ENCODE data around the gene HLTF.

HLTF gene

DNA sequence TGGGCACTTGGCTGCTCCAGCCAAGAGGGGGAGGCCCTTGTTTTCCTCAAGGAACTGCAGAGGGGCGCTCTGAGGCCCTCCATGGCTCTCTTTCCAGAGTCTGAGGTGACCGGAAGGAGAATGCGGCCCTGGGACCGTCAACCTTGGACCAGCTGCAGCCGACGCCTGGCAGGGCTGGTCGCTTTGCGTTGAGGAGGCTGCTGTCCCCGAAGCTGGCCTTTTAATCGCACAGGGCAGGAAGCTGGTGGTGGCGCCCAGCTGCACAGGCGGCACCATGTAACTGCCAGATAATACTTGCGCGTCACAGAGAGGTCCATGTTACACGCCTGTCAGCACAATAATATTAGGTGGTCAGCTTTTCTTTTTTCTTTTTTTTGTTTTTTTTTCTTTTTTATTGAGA lies 875 bp upstream of the HLTF start:
- DNase-seq = no peak

DNA sequence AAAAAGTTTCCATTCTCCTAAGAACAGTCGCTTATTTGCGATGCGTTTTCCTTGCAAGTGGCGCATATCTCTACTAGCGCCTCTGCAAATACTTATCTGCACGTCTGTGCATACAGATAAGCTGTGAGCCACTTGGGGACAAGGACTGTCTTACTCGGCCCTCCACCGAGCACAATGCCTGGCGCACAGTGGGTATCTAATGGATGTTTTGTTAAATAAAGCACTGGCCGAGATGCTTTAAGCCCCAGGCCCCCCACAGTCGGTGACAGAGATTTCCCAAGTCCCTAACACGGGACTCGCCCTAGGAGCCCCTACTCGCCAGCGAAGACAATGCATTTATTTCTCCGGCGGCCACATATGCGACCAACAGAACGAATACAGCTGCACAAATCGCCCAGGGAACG lies 503 bp downstream of the HLTF start:
- no peak for DNase-seq

- no peak for DNase-seq
These were observed 4.6 kb downstream of the HLTF start for GRCh38 chr3:149081772-149082171.

GRCh38 chr3:149080699-149081091 lies 5.6 kb downstream of the HLTF start:
- no peak for DNase-seq

- DNase-seq = no peak
These were observed 6.2 kb downstream of the HLTF start for GRCh38 chr3:149080011-149080698.

GRCh38 chr3:149077628-149078027 lies 8.7 kb downstream of the HLTF start:
- no peak for DNase-seq

DNA sequence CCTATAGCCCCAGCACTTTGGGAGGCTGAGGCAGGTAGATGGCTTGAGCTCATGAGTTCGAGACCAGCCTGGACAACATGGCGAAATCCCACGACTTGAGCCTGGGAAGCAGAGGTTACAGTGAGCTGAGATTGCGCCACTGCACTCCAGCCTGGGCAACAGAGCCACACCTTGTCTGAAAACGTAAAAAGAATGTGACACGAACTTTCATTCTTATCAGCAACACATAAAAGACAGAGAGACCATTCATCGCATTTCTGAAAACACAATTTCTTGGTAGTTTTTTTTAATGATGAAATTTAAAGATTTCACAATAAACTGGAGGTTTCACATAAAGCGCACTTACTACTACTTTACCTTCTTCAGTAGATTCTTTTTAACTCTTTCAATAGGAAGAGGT lies 18.4 kb downstream of the HLTF start:
- no peak for DNase-seq

DNA sequence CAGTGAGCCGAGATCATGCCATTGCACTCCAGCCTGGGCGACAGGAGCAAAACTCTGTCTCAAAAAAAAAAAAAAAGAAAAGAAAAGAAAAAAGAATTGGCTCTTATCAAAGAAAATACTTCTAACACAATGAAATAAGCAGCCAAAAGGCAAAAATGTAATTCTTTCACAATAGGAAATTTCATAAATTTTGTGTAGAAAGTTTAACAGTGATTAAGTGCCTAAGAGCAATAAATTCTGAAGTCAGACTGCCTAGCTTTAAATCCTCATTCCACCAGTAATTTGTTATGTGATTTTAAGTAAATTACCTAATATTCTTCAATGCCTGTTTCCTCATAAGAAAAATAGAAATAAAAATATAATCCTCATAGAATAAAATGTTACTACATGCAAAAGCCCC lies 24.6 kb downstream of the HLTF start:
- DNase-seq = no peak

DNA sequence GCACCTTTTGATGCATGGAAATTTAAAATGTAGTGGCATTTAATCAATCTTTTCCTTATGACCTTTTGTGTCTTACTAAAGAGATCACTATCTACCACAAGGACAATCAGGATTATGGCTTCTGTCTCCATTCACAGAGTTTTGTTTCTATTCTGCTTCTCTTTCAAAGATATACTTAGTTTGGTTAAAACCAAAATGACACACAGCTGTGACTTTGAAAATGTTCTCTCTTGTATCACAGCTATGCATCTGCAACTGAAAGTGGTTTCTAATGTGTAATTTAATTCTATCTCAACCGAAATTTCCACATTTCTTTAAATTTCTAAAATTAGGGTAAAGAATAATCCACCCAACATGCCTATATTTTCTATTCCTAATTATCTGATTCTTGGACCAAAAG lies 27.7 kb downstream of the HLTF start:
- DNase-seq = no peak

- no peak for DNase-seq
These were observed 28.1 kb downstream of the HLTF start for GRCh38 chr3:149058198-149058597.

DNA sequence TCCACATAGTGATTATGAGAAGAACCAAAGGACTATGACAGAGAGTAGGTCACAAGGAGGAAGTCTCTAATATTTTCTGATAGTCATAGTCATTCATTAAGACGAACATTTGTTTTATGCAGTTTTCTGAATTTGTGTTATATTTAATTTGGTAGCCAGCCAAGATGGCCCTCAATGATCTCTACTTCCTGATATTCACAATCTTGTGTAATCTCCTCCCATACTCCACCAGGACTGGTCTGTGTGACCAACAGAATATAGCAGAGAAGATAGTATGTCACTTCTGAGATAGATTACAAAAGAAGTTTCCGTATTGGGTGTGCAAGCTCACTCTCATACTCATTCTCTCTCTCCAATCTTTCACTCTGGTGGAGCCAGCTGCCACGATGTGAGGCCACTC lies 30.8 kb downstream of the HLTF start:
- no peak for DNase-seq

- no peak for DNase-seq
These were observed 41.8 kb downstream of the HLTF start for GRCh38 chr3:149044339-149045083.

- no peak for DNase-seq
These were observed 43.4 kb downstream of the HLTF start for GRCh38 chr3:149042789-149043386.

DNA sequence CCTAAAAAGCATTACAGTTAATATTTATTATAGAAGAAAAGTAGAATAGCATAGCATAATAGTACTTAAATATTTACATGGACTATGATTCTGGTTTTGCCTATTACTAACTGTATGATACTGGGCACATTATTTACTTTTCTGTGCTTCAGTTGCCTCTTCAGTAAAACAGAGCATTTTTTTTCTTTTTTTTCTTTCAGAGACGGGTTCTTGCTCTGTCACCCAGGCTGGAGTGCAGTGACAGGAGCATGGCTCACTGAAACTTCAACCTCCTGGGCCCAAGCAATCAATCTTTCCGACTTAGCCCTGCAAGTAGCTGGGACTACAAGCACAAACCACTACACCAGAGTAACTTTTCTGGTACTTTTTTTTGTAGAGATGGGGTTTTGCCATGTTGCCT lies 48.0 kb downstream of the HLTF start:
- no peak for DNase-seq

- no peak for DNase-seq
These were observed 48.6 kb downstream of the HLTF start for GRCh38 chr3:149037684-149038083.

- DNase-seq = no peak
These were observed 55.2 kb downstream of the HLTF start for GRCh38 chr3:149031096-149031495.

GRCh38 chr3:149026718-149027117 lies 59.6 kb downstream of the HLTF start:
- DNase-seq = no peak

DNA sequence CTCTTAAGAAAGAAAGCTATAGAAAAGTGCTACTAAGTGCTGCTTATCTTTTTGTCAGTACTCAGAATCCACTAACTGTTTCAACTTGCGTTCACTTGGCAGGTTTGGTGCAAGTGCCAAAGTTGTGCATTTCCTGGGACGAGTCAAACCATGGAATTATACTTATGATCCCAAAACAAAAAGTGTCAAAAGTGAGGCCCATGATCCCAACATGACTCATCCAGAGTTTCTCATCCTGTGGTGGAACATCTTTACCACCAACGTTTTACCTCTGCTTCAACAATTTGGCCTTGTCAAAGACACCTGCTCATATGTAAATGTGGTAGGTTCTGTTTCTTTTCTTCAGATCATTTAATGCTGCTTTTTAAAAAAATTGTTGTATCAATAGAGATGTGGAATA lies 62.4 kb downstream of the HLTF start:
- no peak for DNase-seq

- no peak for DNase-seq
These were observed 64.5 kb downstream of the HLTF start for GRCh38 chr3:149021830-149022229.

DNA sequence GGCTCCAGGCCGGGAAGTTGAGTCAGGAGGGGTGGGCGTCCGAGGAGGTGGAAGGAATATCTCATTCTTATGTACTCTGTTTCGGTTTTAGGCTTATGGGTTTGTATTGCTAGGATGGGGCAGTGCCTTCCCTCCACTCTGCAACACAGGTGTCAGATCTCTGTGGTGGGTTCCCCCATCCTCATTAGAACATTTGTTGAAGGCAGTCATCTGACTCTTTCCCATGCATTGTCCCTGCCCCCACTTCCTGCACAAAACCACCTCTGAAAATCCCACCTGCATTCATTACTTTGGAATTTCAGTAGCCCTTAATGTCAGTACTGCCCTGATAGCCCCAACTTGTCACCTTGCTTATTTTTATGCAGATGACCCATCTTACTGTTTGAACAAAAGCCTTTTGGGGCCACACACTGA lies 65.5 kb downstream of the HLTF start:
- no peak for DNase-seq

GRCh38 chr3:149020196-149020838 lies 66.0 kb downstream of the HLTF start:
- peak; percentile 36 for DNase-seq

DNA sequence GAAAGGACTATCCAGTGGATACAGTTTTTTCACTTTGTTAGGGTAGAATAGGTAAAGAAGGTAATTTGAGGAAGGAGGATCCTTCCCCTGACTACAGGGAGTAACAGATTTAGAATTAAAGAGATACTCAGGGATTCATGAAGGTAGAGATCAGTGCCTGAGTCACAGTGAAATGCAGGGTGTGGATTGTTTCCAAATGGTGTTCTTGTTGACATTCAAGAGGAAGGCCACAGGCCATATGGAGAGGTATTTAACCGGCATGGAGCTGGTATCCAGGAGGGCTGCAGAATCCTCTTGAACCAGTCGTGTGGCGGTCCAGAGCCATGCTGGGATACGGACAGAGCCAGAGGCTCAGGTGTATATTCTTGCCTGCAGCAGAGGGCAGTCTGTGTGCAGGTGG lies 66.8 kb downstream of the HLTF start:
- no peak for DNase-seq

DNA sequence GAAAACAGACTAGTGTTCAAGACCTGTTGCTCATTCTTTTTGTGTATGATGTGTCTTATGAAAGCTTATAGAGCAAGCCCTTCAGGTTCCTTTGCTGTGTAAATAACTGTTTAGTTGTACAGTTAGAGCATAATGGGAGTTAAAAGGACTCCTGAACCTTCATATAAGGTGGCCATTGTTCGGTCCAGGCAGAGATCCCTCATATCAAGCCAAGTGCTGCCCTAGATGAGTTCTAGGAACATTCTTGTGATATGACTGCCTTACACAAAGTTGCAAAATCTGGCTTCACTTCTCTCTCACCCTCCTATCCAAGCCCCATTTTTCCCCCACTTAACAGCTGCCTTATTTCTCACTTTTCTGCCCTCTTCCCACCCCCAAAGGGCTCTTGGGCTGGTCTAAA lies 68.1 kb downstream of the HLTF start:
- DNase-seq = no peak
